H1 (cell line): ENCODE data around the gene SMIM44. TPM values are rescaled to one million over a fixed set of nuclear protein-coding genes. Genes with fewer than 3 reads are reported as not detected.
A peak's percentile ranks its signal among the peaks of the same experiment; 100 is the strongest.

Experiments
- TEAD4 ChIP-seq: IDR thresholded peaks from 2 replicates; pipeline ENCODE4 v1.6.1; 2012; ENCODE audit warnings: low read depth, low read length, inconsistent platforms, mixed read lengths
- polyA plus RNA-seq, 7 experiments: library from polyadenylated mRNA; depleted of rRNA in 3 of 7; stranded (reverse) in 5 of 7; unstranded in 2 of 7; fragments of >200 nt in 5 of 7; fragments of 200-250 nt in 2 of 7; gene quantifications; 1 replicate in 5 of 7; 2 replicates in 1 of 7; 4 replicates in 1 of 7; pipeline versions ENCODE4 v1.2.1 to v1.2.3, GENCODE V29; 2011 to 2013; ENCODE audit warnings: missing spikeins in 2 of 7, mixed read lengths in 2 of 7
- total RNA-seq: library from RNA; stranded (reverse); fragmentation: NEBNext Ultra II Directional; extraction: Animal tissue kit (Norgen Biotek cat#: 25700); gene quantifications from 2 replicates; pipeline ENCODE4 v1.2.1, GENCODE V29; 2021

Gene SMIM44
- total and polyA plus RNA-seq, 2 of the 8 experiments (the other 6 are each of a cell fraction or from before 2014, with no cell fraction given) = not detected

- peak; percentile 37; the same call in 1 of the 2 replicates for TF ChIP-seq TEAD4
- TF ChIP-seq, all 59 proteins: peak for 5
Measured at GRCh38 chr19:3458229-3459088, 24.8 kb downstream of the SMIM44 start (continued).
